CMK (cell line): ENCODE data around the gene HSD11B2.
"Not testable (repeated sequence)": the region's sequence is repeated elsewhere in the genome, so short reads cannot be mapped to it uniquely, and the experiment has no call there.

Experiments
- DNase-seq: peaks from one replicate; pipeline ENCODE4 v3.0.0-alpha.2; 2010; ENCODE audit warnings: low read depth

Gene HSD11B2

GRCh38 chr16:67415421-67415820, 15.5 kb upstream of the HSD11B2 start:
- DNase-seq: not testable (repeated sequence)

DNA sequence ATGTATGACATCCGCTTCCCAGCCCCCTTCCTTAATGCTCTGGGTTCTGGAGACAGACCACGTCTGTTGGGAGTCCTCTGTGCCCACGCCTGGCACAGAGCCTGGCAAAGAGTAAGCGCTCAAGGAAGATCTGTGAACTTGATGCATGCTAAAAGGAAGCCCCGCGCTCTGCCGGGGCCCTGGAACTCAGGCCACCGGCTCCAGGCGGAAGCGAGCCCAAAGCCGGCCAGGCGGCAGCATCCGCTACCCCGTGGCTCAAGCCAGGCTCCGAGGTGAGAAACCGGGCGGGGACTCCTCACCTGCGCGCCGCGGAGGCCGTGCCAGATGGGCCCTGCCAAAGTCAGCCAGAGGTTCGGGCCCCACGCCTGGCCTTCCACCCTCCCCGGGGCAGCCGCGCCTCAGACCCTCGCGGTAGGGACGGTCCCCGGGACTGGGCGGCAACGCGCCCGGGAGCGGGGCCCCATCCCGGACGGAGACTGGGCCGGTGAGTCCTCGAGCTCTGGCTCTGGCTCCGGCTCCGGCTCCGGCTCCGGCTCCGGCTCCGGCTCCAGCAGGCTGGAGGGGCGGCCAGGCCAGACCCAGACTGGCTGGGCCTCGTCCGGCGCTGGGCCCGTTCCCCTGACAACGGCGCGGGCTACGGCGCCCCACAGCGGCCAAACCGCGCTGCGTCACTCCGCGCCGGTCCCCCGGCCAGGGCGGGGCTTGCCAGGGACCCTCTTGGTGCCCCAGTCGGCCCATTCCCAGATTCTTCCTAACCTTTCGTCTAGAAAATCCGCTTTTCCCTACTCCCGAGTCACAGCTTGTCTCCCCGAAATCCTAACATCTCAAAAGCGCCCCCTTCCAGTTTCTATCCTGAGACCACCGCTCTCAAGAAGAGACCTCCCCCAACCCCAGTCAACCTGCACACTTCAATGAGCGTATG, 14.8 kb upstream of the HSD11B2 start, which contains the start of gene ZDHHC1:
Gene ZDHHC1 (minus strand): TSS at position 606 of the 922 bp plus-strand sequence. CDS start 8,702 bp downstream, outside the sequence.
- DNase-seq: no peak

DNA sequence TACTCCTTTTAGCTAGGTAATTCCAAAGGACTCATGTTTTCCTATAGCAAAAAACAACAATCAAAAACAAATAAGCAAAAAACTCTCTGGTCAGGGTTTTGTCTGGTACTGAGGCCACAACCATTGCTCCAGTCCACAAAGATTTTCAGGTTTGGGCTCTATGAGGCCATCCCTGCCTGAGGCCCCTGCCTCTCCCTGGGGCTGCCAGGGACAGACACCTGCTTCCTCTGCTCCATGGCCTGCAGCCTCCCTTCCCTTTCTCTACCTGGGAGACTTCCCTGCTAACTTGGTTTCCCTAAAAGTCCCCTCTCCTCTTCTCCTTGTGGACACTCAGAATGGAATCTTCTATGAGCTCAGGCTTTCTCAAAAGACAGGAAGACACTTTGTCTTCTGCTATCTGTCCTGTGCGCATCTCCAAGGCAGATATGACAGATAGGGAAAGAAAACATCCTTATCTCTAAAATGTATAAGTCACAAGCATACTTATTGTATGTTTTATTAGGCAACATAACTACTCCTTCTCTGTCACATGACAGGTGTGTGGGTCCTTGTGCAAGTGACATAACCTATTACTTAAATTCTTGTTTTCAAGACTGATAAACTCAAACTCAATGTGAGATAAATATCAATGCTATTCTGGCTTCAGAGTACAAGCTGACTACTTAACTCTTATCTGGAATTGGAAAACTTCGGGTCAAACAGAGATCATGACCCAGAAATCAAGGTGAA, 13.4 kb upstream of the HSD11B2 start:
- DNase-seq: no peak

DNA sequence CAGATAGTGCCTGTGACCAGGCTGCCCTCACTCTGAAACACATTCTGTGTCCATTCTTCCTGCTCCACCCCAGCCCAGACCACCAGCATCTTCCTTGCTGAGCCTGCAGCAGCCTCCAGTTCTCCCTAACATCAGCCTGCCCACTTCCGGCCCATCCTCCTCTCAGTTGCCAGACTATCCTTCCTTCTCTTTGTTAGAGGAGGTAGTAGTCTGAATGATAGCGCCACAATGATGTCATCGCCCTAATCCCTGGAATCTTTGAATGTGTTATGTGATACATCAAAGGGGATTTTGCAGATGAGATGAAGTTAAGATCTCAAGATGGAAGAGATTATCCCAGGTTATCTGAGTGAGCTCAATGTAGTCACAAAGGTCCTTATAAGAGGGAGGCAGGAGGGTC, 11.4 kb upstream of the HSD11B2 start:
- no peak for DNase-seq

DNA sequence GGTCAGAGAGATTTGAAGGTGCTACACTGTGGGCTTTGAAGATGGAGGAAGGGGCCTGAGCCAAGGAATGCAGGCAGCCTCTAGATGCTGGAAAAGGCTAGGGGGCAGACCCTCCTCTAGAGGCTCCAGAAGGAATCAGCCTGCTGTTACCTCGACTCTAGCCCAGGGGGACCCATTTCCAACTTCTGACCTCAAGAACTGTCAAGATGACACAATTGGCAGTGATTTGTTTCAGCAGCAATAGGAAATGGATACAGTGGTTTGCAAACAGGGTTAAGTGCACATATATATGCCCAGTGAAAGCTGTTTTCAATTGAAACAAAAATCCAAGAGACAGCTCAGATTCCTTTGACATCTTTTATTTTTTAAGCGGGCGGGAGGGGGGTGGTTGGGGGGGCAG, 11.0 kb upstream of the HSD11B2 start:
- no peak for DNase-seq

- no peak for DNase-seq
Measured at GRCh38 chr16:67421030-67421429, 9.9 kb upstream of the HSD11B2 start.

- no peak for DNase-seq
Measured at GRCh38 chr16:67423015-67423414, 7.9 kb upstream of the HSD11B2 start.

DNA sequence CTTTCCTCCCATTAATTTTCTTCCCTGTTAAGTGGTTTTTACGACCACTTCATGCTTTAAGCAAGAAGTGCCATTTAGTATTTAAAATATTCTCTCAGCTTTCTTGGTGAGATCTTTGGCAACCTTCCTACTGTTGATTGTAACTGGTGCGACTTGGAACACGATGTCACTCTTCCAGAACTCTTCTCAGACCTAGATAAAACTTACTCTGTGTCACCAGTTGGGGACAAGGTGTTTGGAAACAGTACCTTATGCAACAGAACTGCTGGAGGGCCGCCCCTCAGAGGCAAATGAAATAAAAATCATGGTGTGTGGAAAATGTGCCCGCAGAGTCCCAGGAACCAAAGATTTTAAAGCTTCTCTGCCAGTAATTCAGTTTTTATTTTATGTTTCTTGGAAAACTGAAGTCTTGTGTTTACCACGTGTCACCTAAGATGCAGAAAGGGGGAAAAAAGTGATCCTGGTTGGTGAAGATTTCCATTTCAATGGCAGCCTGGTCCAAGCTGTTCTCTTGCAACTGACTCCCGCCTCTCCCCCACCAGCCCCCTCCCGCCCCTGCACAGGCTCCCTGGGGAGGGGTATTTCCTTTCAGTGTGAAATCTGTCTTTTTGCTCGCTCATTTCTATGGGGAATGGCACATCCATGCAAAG, 7.2 kb upstream of the HSD11B2 start:
- no peak for DNase-seq

- DNase-seq: no peak
Measured at GRCh38 chr16:67424261-67424615, 6.7 kb upstream of the HSD11B2 start.

GRCh38 chr16:67425061-67425460, 5.9 kb upstream of the HSD11B2 start:
- no peak for DNase-seq

DNA sequence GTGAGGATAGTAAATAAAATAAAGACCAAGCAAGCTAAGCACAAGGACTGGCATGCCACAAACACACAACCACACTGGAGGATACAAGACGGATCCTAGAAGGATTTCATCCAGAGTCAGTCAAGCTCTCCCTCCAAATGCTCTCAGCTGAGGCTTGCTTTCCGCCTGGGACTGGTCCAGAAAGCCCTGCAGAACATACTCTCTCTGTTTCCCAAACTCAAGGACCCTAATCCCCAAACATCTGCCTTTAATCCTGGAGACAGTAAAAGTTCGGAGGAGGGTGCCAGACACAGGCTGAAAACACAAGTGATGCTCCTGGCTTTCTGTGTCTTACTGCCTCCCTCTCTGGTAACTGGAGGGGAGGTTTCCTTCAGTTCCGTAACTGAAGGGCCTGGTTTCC, 5.3 kb upstream of the HSD11B2 start:
- DNase-seq: no peak

DNA sequence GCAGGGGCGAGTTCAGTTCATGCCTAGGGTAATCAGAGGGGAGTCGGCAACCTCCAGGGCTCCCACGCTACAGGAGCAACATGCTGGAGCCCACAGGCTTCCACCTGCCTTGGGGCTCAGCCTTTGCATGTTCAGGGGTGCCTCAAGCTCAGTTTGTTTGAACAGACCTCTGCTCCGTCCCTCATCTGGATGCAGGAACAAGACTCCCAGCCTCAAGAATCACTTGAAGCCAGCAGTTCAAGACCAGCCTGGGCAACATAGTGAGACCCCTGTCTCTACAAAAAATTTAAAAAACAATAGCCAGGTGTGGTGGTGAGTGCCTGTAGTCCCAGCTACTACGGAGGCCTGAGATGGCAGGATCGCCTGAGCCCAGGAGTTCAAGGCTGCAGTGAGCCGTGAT, 4.9 kb upstream of the HSD11B2 start:
- DNase-seq: no peak

GRCh38 chr16:67426950-67427349, 4.0 kb upstream of the HSD11B2 start:
- no peak for DNase-seq

DNA sequence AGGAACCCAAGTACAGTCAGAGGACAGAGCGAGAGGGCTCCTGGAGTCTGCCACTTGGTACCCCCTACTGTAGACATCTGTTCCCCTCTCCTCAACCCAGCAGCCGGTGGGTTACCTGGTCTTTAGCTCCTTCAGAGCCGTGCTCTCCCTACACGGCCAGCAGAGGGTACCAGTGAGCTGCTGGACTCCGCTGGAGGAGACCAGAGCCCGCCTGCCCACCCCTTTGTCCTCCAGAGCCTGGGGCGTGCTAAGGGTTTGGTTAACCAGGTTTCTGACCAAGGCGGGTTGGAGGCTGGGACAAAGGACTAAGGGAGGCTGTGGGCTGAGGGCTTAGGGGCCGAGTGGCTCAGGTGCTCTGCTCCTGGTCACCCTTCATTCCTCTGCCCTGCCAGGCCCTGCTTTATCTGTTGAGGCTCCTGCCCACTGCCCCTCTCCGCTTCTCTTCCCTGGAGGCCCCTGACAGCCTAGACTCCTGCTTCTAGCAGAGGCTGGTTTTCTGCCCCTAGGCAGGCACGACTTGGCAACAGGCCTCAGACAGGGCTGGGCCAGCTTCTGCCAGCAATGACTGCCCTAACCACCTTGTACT, 2.7 kb upstream of the HSD11B2 start:
- DNase-seq: no peak

GRCh38 chr16:67429053-67429798, 1.7 kb upstream of the HSD11B2 start:
- no peak for DNase-seq

DNA sequence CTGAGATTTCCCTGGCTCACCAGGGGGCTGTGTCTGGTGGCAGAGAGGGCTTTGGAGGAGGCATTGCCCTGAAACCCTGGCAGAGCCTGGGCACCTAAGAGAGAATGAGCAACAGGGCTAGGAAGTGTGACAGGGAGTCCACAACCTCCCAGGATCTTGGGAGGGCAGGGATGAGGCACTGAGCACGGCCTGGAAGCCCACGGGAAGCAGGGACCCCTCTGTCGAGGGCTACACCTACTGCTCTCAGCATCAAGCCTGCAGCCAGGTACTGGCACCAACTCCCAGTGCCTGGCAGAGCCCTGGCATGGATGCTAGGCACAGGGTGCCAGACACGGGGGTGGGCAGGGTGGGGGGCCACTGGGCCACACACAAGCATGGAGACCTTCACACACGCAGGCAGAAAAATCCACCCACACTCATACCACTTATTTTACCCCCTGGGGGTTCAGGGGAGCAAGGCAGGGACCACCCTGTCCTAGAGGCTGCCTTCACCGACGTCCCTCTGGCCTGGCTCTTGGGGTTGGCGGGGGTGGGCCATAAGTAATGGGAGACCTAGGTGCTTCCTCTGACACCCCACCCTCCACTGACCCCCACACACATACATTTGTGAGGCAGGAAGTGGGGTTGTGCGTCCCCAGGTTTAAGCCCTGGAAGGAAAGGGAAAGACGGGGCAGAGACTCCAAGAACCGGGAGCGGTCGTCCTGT, 970 bp upstream of the HSD11B2 start:
- no peak for DNase-seq

GRCh38 chr16:67430504-67430976, 381 bp upstream of the HSD11B2 start:
- DNase-seq: no peak

DNA sequence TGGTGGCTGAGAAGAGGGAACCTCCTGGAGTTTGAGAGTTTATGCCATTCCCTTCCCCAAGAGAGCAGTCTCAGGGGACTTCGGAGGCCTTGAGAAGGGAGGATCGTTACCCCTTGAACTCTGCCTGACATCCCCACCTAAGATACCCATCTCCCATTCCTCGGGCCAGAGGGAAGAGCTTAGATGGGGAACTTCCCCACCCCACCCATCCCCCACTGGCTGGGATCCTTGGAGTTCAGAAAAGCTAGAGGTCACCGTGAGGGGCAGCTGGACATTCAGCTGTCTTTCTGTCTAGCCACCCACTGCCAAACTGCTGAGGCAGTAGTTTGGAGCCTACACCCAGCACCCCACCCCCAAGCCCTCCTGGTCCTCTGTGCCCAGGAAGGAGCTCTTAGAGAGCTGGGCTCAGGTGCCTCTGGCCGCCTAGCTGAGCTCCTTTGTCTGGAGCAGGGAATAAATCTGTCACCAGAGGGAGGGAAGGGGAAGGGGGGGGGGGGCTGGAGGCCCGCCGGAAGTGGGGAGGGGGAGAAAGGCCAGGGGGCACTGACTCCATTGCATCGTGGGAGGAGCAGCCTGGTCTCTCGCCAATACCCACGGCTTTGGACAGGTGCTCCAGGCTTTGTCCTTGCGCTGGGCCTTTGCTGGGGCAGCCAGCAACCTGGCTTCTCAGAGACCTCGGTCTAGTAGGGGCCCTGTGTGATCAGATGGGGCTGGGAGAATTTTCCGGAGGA, 1.0 kb downstream of the HSD11B2 start:
- DNase-seq: no peak

- DNase-seq: no peak
Measured at GRCh38 chr16:67432506-67432890, 1.6 kb downstream of the HSD11B2 start.

- no peak for DNase-seq
Measured at GRCh38 chr16:67433131-67433719, 2.3 kb downstream of the HSD11B2 start.
